Activated naive CD8-positive, alpha-beta T cell treated with anti-CD3 and anti-CD28 coated beads, Interleukin-2, amount 50 U/mL, for 24 hours (primary cell): Measurements from ENCODE around the gene LRRC71.

Experiments
- ATAC-seq: fragments of 150-1000 bp; cut with Tn5 transposase; one replicate; pipeline ENCODE4 v1.10.0; 2021
- DNase-seq: peaks from one replicate; pipeline ENCODE4 v3.0.0; 2021
- H3K27ac Mint-ChIP-seq: one replicate; pipeline ENCODE4 v1.8.0; 2021; ENCODE audit warnings: mild to moderate bottlenecking, mixed read lengths
- H3K27me3 Mint-ChIP-seq: one replicate; pipeline ENCODE4 v1.8.0; 2021; ENCODE audit warnings: mixed read lengths
- H3K36me3 Mint-ChIP-seq: one replicate; pipeline ENCODE4 v1.8.0; 2021; ENCODE audit warnings: low read depth, mixed read lengths
- H3K4me1 Mint-ChIP-seq: one replicate; pipeline ENCODE4 v1.8.0; 2021; ENCODE audit warnings: mixed read lengths
- H3K4me3 Mint-ChIP-seq: one replicate; pipeline ENCODE4 v1.8.0; 2021; ENCODE audit warnings: mild to moderate bottlenecking, moderate library complexity, mixed read lengths
- H3K9me3 Mint-ChIP-seq: one replicate; pipeline ENCODE4 v1.8.0; 2021; ENCODE audit warnings: mixed read lengths

LRRC71 gene

GRCh38 chr1:156908541-156908940, 11.9 kb upstream of the LRRC71 start:
- H3K4me3 Mint-ChIP-seq = no peak overlapping the region
- no peaks in the 10 kb centered on the region for H3K9me3 Mint-ChIP-seq
- H3K4me1 Mint-ChIP-seq = peaks cover 2% of the 10 kb centered on the region
- H3K36me3 Mint-ChIP-seq = no peaks in the 10 kb centered on the region
- ATAC-seq = no peak
- H3K27me3 Mint-ChIP-seq = peaks cover 8% of the 10 kb centered on the region
- no peak overlapping the region for H3K27ac Mint-ChIP-seq
- DNase-seq = no peak

DNA sequence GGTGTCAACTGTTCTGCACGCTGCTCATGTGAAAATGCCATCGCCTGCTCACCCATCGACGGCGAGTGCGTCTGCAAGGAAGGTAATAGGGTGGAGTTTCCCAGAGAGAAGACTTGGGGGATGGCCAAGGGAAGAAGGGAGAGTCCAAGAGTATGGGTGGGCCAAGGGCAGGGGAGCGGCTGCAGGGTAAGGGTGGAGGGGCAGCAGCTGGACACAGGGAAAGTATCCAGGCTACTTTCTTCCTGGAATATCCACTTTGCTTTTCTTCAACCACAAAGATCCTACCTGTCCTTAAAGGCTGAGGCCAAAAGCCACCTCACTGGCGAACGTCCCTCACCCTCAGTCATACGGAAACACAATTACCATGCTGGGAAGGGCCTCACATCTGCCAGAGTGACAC, 11.5 kb upstream of the LRRC71 start:
- H3K27ac Mint-ChIP-seq = no peak overlapping the region
- H3K27me3 Mint-ChIP-seq = peaks cover 8% of the 10 kb centered on the region
- no peak for ATAC-seq
- no peak overlapping the region for H3K4me3 Mint-ChIP-seq
- H3K36me3 Mint-ChIP-seq = no peaks in the 10 kb centered on the region
- no peak for DNase-seq
- H3K4me1 Mint-ChIP-seq = peaks cover 3% of the 10 kb centered on the region
- H3K9me3 Mint-ChIP-seq = no peaks in the 10 kb centered on the region

DNA sequence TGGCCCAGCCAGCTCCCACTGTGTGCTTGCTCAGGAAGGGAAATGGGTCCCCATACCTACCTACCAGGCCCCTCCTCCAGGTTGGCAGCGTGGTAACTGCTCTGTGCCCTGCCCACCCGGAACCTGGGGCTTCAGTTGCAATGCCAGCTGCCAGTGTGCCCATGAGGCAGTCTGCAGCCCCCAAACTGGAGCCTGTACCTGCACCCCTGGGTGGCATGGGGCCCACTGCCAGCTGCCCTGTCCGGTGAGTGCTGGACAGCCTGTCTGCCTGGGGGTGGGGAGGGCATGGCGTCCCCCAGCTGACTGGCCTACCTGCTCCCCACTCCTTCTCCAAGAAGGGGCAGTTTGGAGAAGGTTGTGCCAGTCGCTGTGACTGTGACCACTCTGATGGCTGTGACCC, 10.8 kb upstream of the LRRC71 start:
- DNase-seq (no peak), ATAC-seq (no peak)
- no peak overlapping the region for H3K4me3 Mint-ChIP-seq
- peaks cover 15% of the 10 kb centered on the region for H3K27me3 Mint-ChIP-seq
- peaks cover 5% of the 10 kb centered on the region for H3K4me1 Mint-ChIP-seq
- no peak overlapping the region for H3K27ac Mint-ChIP-seq
- no peaks in the 10 kb centered on the region for H3K9me3 Mint-ChIP-seq
- no peaks in the 10 kb centered on the region for H3K36me3 Mint-ChIP-seq

DNA sequence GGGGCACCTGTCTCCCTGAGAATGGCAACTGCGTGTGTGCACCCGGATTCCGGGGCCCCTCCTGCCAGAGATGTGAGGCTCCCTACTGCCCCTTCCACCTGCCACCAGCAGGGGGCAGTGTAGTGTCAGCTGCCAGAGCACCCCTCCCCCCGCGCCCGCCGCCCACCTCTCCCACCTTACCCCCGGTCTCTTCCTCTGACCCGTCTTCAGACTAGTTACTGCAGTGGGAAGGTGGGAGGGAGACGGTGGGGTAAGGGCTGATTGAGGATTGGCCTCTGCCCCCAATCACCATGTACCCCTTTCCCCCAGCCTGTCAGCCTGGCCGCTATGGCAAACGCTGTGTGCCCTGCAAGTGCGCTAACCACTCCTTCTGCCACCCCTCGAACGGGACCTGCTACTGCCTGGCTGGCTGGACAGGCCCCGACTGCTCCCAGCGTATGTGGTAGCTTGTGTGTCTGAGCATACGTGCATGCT, 10.1 kb upstream of the LRRC71 start:
- no peak for ATAC-seq
- Mint-ChIP-seq H3K9me3 (no peaks in the 10 kb centered on the region), H3K27me3 (peaks cover 18% of the 10 kb centered on the region), H3K4me1 (peaks cover 5% of the 10 kb centered on the region), H3K4me3 (no peak overlapping the region), H3K27ac (no peak overlapping the region), H3K36me3 (no peaks in the 10 kb centered on the region)
- DNase-seq = peak; percentile 77

GRCh38 chr1:156911577-156912298, 8.7 kb upstream of the LRRC71 start:
- ATAC-seq (no peak), DNase-seq (no peak)
- H3K4me3 Mint-ChIP-seq = no peak overlapping the region
- H3K9me3 Mint-ChIP-seq = no peaks in the 10 kb centered on the region
- H3K27ac Mint-ChIP-seq = no peak overlapping the region
- H3K27me3 Mint-ChIP-seq = peaks cover 24% of the 10 kb centered on the region
- H3K36me3 Mint-ChIP-seq = no peaks in the 10 kb centered on the region
- peaks cover 5% of the 10 kb centered on the region for H3K4me1 Mint-ChIP-seq

DNA sequence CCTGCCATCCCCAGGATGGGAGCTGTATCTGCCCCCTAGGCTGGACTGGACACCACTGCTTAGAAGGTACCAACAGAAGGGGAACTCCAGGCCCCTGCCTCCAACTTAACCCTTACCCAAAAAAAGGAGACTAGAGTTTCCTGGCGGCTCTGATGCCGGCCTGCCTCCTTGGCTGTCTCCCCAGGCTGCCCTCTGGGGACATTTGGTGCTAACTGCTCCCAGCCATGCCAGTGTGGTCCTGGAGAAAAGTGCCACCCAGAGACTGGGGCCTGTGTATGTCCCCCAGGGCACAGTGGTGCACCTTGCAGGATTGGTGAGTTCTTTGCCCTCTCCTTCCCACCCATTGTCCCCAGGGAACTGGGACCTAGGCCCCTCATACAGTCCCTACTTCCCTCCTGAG, 8.1 kb upstream of the LRRC71 start:
- H3K27me3 Mint-ChIP-seq = peaks cover 25% of the 10 kb centered on the region
- peaks cover 3% of the 10 kb centered on the region for H3K4me1 Mint-ChIP-seq
- no peak for ATAC-seq
- H3K4me3 Mint-ChIP-seq = no peak overlapping the region
- H3K27ac Mint-ChIP-seq = no peak overlapping the region
- no peak for DNase-seq
- H3K9me3 Mint-ChIP-seq = no peaks in the 10 kb centered on the region
- H3K36me3 Mint-ChIP-seq = no peaks in the 10 kb centered on the region

DNA sequence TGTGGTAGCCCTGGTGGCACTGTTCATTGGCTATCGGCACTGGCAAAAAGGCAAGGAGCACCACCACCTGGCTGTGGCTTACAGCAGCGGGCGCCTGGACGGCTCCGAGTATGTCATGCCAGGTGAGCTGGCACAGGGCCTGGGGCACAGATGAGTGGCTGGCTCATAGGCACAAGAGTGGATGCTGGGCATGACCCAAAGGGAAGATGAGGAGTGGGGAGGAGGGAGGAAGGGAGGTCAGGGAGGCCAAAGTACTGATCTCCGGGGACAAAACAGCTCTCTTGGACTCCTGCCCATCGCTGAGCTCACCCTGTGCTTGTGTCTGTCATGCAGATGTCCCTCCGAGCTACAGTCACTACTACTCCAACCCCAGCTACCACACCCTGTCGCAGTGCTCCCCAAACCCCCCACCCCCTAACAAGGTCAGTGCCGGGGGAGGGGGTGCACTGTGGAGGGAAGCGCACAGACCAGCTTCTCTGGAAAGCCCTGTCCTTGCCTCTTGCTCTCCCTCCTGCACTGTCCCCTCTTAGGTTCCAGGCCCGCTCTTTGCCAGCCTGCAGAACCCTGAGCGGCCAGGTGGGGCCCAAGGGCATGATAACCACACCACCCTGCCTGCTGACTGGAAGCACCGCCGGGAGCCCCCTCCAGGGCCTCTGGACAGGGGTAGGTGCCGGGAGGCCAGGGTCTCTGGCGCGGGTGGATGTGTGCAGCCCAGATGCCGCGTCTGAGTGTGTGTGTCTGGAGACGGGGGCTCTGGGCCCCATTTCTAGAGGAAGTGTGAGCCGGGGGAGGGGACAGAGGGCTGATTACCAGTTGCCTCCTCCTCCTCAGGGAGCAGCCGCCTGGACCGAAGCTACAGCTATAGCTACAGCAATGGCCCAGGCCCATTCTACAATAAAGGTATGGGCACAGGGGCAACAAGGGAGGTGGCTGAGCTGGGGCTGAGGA, 7.3 kb upstream of the LRRC71 start:
- Mint-ChIP-seq H3K27ac (no peak overlapping the region), H3K36me3 (no peaks in the 10 kb centered on the region), H3K27me3 (peaks cover 31% of the 10 kb centered on the region)

DNA sequence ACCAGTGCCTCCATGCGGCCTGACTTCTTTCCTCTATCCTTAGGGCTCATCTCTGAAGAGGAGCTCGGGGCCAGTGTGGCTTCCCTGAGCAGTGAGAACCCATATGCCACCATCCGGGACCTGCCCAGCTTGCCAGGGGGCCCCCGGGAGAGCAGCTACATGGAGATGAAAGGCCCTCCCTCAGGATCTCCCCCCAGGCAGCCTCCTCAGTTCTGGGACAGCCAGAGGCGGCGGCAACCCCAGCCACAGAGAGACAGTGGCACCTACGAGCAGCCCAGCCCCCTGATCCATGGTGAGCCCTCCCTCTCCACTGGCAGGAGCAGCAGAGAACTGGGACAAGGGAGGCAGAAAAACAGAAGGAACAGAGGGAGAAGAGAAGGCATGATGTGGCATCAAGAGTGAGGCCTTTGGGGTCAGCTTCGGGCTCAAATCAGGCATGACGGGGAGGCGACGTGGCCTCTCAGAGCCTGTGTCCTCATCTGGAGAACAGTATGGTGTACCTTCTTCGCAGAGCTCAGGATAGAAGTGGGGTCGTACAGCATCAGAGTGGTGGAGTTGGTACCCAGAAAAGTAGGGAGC, 6.5 kb upstream of the LRRC71 start:
- no peak overlapping the region for H3K4me3 Mint-ChIP-seq
- H3K36me3 Mint-ChIP-seq = no peaks in the 10 kb centered on the region
- H3K9me3 Mint-ChIP-seq = no peaks in the 10 kb centered on the region
- DNase-seq (no peak), ATAC-seq (no peak)
- peaks cover 3% of the 10 kb centered on the region for H3K4me1 Mint-ChIP-seq
- peaks cover 36% of the 10 kb centered on the region for H3K27me3 Mint-ChIP-seq
- no peak overlapping the region for H3K27ac Mint-ChIP-seq

More for the DNA sequence above, 7.3 kb upstream of the LRRC71 start:
- no peak for DNase-seq
- H3K9me3 Mint-ChIP-seq = no peaks in the 10 kb centered on the region
- no peak overlapping the region for H3K4me3 Mint-ChIP-seq
- ATAC-seq = no peak
- H3K4me1 Mint-ChIP-seq = peaks cover 3% of the 10 kb centered on the region

GRCh38 chr1:156914440-156914856, 6.0 kb upstream of the LRRC71 start:
- peaks cover 41% of the 10 kb centered on the region for H3K27me3 Mint-ChIP-seq
- no peak for ATAC-seq

GRCh38 chr1:156921053-156921529, 659 bp downstream of the LRRC71 start:
- ATAC-seq = no peak
- Mint-ChIP-seq H3K4me1 (peaks cover 15% of the 10 kb centered on the region), H3K27ac (no peak overlapping the region), H3K4me3 (no peak overlapping the region), H3K27me3 (peaks cover 76% of the 10 kb centered on the region), H3K36me3 (no peaks in the 10 kb centered on the region), H3K9me3 (no peaks in the 10 kb centered on the region)
- DNase-seq = no peak

More at GRCh38 chr1:156914440-156914856, 6.0 kb upstream of the LRRC71 start:
- no peak for DNase-seq
- H3K4me3 Mint-ChIP-seq = no peak overlapping the region
- H3K9me3 Mint-ChIP-seq = no peaks in the 10 kb centered on the region
- no peak overlapping the region for H3K27ac Mint-ChIP-seq
- H3K4me1 Mint-ChIP-seq = peaks cover 3% of the 10 kb centered on the region
- no peaks in the 10 kb centered on the region for H3K36me3 Mint-ChIP-seq

DNA sequence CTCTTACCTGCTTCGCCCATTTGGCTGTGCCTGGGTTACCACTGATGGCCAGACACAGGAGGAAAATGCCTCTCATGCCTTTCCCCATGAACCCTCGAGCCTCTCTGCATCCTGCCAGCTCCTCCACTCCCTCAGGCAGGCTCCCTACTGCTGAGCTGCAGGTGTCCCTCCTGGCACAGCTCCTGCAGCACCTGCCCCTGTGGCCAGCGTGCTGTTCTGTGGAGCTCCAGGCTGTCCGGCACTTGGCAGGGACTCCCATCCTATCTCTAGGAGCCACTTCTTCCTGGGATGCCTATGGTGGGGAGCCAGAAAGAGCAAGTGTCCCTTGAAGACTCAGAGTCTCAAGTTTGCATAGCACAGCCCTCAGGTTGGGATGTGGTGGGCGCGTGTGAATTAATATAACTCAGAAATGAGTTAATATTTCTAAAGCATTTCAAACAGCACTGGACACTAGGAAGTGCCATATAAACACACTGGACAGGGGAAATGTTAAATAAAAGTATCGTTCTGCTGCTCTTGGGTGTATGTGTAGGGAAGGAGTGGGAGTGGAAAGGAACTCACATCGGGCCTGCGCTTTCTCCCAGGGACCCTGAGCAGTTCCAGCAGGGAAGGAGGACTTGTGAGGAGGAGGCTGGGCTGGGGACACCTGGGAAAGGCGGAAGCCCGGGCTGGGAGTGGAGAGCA, 2.7 kb downstream of the LRRC71 start:
- DNase-seq = no peak
- Mint-ChIP-seq H3K36me3 (no peaks in the 10 kb centered on the region), H3K27ac (no peak overlapping the region), H3K4me1 (peaks cover 33% of the 10 kb centered on the region), H3K4me3 (no peak overlapping the region), H3K9me3 (no peaks in the 10 kb centered on the region), H3K27me3 (peaks cover 83% of the 10 kb centered on the region)
- no peak for ATAC-seq

DNA sequence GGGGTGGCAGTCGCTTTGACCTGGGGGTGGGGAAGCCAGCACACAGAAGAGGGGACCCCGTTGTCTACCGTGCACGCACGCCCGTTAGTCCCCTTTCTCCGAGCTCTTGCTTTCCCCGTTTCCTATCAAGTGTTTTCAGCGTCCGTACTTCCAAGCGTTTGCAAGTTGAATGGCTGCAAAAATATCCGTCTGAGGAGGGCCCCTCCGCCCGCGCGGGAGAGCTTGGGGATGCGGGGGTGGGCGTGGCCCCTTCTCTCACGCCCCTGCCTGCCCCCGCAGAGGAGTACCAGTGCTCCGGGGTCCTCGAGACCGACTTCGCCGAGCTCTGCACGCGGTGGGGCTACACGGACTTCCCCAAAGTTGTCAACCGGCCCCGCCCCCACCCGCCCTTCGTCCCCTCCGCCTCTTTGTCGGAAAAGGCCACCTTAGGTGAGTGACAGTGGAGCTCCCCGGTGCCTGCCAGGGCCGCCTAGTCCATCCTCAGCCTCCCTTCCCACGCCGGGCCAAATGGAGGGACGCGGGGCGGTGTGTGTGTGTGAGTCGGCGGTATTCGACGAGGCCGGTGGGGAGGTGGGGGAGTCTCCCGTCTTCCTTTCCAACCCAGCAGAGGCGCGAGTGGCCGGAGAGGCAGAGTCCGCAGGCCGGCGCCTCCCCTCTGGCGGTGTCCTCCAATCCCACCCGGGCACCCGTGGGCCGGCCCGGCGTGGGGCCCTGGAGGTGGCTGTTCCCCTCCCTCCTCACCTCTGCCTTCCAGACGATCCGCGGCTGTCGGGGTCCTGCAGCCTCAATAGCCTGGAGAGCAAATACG, 3.4 kb downstream of the LRRC71 start:
- Mint-ChIP-seq H3K9me3 (no peaks in the 10 kb centered on the region), H3K36me3 (no peaks in the 10 kb centered on the region), H3K4me1 (peaks cover 34% of the 10 kb centered on the region), H3K27me3 (peaks cover 85% of the 10 kb centered on the region), H3K27ac (no peak overlapping the region), H3K4me3 (no peak overlapping the region)
- ATAC-seq (no peak), DNase-seq (no peak)

GRCh38 chr1:156924478-156925153, 4.2 kb downstream of the LRRC71 start:
- Mint-ChIP-seq H3K27me3 (peaks cover 87% of the 10 kb centered on the region), H3K9me3 (no peaks in the 10 kb centered on the region), H3K4me3 (no peak overlapping the region), H3K4me1 (peaks cover 34% of the 10 kb centered on the region), H3K27ac (no peak overlapping the region), H3K36me3 (no peaks in the 10 kb centered on the region)
- ATAC-seq (no peak), DNase-seq (no peak)
